ENCODE measurements around the gene PXDC1.

GRCh38 chr6:3764516-3765335, 13.2 kb upstream of the PXDC1 start:
- no peak for TF ChIP-seq CTCF (IDR thresholded peaks at IDR 0.05; ENCODE audit: extremely low read depth in 1 of 2, insufficient read depth in 1 of 2, low read depth in 1 of 2, low read length in 2 of 2)
- TF ChIP-seq POLR2AphosphoS5 (IDR thresholded peaks at IDR 0.05; ENCODE audit: insufficient read depth, low read depth, low read length) = no peak
- no peak for TF ChIP-seq EZH2 (IDR thresholded peaks at IDR 0.05; ENCODE audit: borderline replicate concordance, low read depth, low read length, severe bottlenecking)
- no peak for TF ChIP-seq JUN (IDR thresholded peaks at IDR 0.05; ENCODE audit: borderline replicate concordance, insufficient read depth, insufficient read length, low read depth)
- no peak for TF ChIP-seq POLR2A (IDR thresholded peaks at IDR 0.05; ENCODE audit: low read depth, low read length)
- TF ChIP-seq MAX (IDR thresholded peaks at IDR 0.05; ENCODE audit: insufficient read depth, insufficient read length) = no peak
- TF ChIP-seq FOS (IDR thresholded peaks at IDR 0.05; ENCODE audit: borderline replicate concordance, insufficient read depth, low read length) = no peak

Measured in endothelial cell of umbilical vein (primary cell).